Measurements from ENCODE around the gene RACK1. TPM values are rescaled to one million over a fixed set of nuclear protein-coding genes. Genes with fewer than 3 reads are reported as not detected.

RACK1 gene
- total RNA-seq, 1 experiment from 2014 or later: 4,541 TPM

DNA sequence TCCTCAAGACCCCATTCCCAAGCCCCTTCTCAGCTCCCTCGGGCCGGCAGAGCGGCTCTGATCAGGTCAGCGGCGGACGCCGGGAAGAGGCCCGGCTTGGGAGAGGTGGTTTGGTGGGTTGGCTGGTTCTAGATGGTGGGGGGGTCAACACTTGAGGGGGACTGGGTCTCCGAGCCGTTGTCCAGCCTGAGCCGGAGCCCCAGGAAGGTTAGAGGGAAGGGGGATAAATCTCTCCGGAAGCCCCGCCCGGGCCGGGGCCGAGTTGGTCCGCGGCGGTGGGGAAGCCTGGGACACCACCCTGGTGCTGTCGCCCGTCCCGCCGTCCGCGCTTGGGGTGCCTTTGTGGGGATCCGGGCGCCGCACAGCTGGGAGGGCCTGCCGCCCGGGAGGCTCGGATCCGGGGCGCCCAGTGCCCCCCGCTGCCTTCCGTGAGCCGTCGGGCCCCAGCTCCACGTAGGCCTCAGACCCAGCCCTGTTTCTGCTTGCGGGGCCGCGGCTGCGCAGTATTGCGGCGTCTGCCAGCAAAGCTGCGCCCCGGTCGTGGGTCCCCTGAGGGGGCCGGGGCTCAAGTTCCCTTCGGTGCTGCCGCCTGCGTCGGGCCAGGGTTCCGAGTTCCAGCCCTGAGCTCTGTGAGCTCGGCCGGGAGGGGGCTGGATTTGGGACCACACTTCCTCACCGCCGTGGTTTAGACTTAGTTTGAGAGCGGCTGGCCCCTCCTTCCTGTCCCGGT is 17.8 kb upstream of the RACK1 start:
- in situ Hi-C loops (cut with HindIII; ENCODE audit: low pct_unique_long_range_greater_than_20kb, low sequenced_read_pairs): no loop called here

DNA sequence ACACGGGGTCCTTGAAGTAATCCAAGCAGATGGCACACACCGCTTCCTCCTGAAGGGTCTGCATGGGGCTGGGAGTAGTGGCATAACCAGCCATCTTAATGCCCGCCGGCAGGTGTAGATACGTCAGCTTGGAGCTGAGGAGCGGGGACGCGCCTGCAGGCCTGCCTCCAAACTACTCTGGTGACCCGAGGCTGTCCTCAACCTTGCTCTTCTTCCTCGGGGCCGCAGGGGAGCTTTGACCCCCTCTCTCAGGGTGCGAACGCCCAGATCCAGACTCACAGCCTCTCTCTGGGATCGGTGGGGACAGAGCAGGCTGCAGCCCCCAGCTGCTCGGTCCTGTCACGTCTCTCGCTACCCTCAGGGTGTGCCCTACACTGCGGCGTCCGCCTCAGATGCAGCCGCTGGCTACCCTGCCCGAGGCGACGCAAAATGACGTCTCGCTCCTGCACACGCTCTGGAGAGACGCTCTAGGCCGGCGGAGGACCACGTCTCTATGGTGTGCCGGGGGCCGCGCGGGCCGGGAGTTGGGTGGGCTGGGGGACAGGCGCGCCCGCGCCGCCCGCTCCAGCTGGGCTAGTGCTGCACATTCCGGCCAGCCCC is 17.1 kb upstream of the RACK1 start, which contains the start of gene TRIM52:
TSS of gene TRIM52 (minus strand) at position 424 of the 600 bp plus-strand sequence. CDS start at position 94, 330 bp downstream.
- in situ Hi-C loops (cut with HindIII; ENCODE audit: low pct_unique_long_range_greater_than_20kb, low sequenced_read_pairs): no loop called here
- peak; percentile 91 for DNase-seq (ENCODE audit: low read depth)

More for the DNA sequence above, 17.8 kb upstream of the RACK1 start:
- DNase-seq (ENCODE audit: low read depth): no peak

DNA sequence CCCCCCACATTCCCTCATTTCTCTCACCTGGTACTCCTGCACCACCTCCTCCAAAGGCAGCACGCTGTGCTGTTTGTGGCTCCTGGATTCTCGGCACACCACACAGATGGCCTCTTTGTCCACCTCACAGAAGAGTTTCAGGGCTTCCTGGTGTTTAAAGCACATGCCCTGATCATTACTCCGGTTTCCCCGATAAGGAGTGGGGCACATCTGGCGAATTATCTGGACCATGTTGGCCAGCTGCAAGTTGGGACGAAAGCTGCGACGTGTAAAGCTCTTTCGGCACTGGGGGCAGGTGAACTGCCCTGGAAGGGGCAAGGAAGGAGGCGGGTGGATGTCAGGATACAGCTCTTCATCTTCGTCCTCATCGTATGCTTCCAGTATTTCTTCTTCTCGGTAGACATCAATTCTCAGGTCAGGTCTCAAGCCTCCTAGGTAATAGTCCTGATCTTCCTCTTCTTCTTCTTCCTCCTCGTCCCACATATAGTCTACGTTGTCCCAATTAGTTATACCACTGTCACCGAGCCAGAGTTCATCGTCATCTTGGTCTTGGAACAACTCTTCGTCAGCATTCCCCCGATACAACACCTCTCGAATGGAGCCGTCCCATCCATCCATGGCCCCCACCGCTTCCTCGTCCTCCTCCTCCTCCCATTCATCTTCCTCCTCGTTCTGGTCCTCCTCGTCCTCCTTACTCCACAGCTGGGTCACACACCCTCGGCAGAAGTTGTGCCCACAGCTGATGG is 16.4 kb upstream of the RACK1 start:
- peak; percentile 22 for DNase-seq (ENCODE audit: low read depth)
- in situ Hi-C loops (cut with HindIII; ENCODE audit: low pct_unique_long_range_greater_than_20kb, low sequenced_read_pairs): no loop called here

DNA sequence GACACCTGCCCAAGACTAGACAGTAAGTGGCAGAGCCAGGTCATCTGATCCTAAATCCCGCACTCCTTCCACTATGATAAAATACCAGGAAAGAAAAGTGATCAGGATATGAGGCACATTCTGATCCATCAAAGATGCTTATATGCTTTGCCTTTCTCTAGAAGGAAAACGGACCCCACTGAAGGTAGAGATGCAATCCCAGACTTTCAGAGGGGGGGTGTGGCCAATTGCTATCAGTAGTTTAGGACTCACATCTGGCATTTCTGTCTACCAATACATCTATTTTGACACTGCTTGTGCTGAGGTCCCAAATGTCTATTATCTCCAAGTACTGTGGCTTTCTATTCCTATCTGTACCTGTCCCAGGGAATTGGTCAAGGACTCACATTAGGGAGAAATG is 15.6 kb upstream of the RACK1 start:
- DNase-seq (ENCODE audit: low read depth): no peak
- in situ Hi-C loops (cut with HindIII; ENCODE audit: low pct_unique_long_range_greater_than_20kb, low sequenced_read_pairs): no loop called here

DNA sequence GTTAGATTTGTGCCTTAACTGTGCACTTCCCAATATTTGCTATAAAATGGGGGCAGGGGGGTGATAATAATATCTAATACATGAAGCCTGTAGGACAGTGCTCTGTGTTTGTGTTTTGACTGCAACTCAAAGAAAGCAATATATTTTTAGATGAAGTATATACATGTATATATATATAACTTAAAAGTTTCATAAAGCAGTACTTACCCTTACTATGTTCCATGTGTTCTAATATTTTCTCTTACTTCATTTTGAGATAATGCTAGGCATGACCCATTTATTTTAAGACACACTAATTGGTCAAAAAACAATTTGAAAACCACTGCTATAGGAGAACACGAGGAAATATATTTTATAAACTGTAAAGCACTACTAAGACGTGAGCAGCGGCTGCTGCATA is 14.9 kb upstream of the RACK1 start:
- no peak for DNase-seq (ENCODE audit: low read depth)
- in situ Hi-C loops (cut with HindIII; ENCODE audit: low pct_unique_long_range_greater_than_20kb, low sequenced_read_pairs): no loop called here

DNA sequence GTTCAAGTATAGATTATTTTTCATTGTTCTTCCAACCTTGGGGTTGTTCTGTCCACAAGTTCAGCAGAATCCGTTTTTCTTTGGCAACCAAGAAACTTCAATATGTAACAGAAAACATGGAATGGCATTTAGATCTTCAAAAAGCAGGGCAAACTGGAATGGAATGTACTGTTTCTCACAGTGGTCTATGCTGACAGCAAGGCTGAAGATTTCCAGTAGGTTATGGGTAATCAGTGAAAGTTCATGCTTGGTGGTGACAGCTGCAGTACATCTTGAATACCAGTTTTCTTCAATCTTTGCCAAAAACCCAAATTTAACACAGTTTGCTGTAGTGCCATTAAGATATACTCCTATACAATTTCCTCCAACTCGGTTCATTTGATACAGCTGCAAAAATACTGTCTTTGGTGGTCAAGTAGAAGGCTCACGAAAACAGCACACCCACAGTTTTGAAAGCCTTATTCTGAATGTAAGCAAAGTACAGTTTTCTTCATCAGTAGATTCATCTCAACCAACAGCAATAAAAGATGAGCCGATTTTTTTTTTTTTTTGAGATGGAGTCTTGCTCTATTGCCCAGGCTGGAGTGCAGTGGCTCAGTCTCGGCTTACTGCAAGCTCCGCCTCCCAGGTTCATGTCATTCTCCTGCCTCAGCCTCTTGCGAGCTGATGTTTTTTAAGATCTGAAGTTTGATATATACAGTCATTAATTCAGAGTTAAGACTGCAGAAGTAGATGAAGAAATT is 12.3 kb upstream of the RACK1 start:
- in situ Hi-C loops (cut with HindIII; ENCODE audit: low pct_unique_long_range_greater_than_20kb, low sequenced_read_pairs): no loop called here
- no peak for DNase-seq (ENCODE audit: low read depth)

DNA sequence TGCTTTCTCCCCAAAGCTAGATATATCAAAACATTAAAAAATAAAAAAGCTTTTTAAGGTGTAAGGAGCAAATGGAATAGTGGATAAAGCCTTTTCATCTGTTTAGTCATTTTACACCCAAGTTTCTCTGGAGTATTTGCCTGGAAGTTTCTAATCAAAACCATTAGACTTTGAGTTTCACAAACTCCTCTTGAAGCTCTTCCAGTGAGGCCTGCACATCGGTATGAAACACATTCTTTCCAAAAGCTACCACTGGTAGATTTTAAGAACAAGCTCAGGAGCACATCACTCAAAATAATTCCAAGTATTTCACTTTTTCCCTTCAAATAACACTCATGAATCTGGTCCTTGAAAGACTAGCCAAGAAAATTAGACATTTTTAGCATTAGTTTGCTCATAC is 11.6 kb upstream of the RACK1 start:
- in situ Hi-C loops (cut with HindIII; ENCODE audit: low pct_unique_long_range_greater_than_20kb, low sequenced_read_pairs): no loop called here
- no peak for DNase-seq (ENCODE audit: low read depth)

DNA sequence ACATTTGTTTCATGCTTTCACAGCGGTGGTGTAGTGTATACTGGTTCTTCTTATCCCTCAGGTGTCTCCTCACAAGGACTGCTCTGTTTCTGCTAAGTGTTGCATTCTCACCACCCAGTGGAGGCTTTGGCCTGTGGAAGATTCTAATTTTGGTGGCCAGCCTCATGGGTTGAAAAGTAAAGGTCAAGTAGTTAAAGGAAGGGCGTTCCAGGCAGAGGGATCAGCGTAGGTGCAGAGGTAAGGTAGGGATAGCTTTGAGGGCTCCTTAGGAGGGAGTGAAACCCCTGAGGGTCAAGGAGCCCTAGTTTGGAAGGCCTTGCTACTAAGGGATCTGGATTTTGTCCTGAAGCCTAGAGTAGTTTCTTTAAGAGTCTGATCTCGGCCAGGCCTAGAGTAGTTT is 4.6 kb upstream of the RACK1 start:
- no peak for DNase-seq (ENCODE audit: low read depth)
- in situ Hi-C loops (cut with HindIII; ENCODE audit: low pct_unique_long_range_greater_than_20kb, low sequenced_read_pairs): no loop called here

DNA sequence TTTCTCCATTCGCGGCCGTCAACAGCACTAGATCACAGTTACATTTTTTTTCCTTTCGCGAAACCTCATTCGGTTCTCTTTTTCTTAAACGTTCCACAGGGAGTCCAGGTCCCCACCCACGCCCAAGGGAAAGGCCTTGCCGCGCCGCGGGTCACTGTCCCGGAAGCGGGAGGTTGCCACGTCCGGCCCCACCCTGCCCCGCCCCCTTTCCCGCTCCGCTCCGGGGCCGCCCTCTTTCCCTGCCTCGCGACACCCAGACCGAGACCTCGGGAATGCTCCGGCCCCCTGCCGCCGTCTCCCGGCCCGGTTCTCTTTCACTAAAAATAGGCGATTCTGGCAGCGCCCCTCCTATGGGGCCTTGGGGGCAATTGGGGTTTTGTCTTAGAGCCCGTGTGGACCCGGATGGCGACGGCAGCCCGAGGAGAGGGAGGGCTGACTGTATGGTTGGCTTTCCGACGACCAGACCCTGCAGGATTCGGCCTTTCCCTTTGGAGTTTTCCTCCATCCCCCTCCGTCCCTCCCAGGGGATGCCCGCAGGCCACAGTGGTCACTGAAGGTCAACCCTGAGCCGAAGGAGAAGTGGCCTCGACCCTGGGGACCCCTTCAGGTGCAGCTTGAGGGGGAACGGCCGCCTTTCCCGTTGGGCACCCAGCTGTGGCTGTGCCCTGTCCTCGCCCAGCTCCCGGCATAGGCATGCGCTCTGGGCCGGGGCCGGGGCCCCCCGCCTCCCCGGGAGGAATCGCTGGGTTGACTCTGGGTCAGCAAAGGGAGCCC is 2.8 kb upstream of the RACK1 start:
- DNase-seq (ENCODE audit: low read depth): peak; percentile 89
- in situ Hi-C loops (cut with HindIII; ENCODE audit: low pct_unique_long_range_greater_than_20kb, low sequenced_read_pairs): no loop called here

DNA sequence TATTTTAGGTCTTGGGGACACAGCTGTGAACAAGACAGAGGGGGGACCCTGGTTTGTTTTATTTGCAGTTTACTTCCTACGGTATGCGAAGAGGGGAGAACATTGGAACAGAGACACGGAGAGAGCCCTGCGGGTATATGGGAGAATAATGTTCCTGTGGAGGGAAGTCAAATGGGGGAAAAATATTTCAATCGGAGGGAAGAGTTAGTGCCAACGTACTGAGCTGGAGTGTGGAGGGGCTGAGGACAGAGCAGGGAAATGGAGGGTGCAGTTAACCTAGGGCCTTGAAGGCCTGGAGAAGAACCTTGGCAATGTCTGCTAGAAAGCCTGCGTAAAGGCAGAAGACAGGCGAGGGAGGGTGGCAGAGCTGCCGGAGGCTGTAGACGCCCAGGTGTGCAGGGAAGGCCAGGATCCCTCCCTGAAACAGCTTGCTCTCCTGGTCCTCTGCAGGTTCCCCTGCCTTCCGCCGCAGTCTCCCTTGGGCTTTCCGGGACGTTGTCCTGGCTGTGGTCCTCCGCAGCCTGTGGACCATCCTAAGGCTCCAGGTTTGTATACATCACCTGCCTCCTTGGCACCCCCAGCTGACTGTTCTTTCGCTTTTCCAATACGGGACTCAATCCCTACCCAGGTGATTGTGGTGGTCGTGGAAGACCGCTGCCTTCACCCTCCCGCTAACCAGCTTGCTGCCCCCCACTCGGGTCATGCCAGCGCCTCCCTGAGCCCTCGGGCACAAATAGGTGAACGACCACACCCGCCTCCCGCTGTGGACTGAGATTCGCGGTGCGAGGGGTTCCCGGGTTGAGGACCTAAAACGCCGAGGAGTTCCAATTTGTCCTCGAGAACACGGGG is 1.9 kb upstream of the RACK1 start:
- DNase-seq (ENCODE audit: low read depth): no peak
- in situ Hi-C loops (cut with HindIII; ENCODE audit: low pct_unique_long_range_greater_than_20kb, low sequenced_read_pairs): no loop called here

DNA sequence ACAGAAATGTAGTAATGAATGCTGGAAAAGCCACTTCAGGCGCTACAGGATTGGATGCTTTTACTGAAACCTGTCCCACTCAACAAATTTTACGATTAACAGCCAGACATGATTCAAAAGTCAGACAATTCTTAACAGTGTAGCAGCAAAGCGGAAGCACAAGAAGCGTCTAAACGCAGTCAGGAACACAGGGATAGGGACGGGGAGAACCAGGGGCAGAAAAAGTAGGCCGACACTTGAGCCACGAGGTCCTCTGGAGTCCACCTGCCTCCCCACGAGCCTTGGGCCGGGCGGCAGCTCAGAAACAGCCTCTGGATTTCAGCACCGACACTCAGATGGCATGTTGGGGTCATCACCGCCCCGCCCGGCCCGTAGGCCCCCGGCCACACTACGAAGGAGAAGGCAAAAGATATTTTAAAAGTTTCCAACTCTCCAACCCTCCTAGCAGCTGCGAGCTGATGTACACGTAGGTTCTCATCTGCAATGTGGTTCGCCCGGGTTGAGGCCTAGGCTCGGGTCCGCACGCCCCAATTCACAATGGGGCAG is 615 bp downstream of the RACK1 start:
- peak; percentile 26 for DNase-seq (ENCODE audit: low read depth)
- in situ Hi-C loops (cut with HindIII; ENCODE audit: low pct_unique_long_range_greater_than_20kb, low sequenced_read_pairs): no loop called here

DNA sequence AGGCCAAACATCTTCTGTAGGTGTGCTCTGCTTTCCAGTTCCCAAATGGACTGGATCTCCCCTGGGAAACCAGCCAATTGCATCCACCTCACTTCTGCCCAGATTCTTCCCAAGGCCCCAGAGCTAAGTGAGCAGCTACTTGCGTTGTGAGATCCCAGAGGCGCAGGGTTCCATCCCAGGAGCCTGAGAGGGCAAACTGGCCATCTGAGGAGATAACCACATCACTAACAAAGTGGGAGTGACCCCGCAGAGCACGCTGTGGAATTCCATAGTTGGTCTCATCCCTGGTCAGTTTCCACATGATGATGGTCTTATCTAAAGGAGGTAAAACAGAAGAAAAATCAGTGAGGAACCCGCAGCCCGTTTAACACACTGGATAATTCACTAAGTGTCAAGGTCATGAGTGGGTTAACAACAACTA is 1.7 kb downstream of the RACK1 start:
- DNase-seq (ENCODE audit: low read depth): no peak
- in situ Hi-C loops (cut with HindIII; ENCODE audit: low pct_unique_long_range_greater_than_20kb, low sequenced_read_pairs): no loop called here

DNA sequence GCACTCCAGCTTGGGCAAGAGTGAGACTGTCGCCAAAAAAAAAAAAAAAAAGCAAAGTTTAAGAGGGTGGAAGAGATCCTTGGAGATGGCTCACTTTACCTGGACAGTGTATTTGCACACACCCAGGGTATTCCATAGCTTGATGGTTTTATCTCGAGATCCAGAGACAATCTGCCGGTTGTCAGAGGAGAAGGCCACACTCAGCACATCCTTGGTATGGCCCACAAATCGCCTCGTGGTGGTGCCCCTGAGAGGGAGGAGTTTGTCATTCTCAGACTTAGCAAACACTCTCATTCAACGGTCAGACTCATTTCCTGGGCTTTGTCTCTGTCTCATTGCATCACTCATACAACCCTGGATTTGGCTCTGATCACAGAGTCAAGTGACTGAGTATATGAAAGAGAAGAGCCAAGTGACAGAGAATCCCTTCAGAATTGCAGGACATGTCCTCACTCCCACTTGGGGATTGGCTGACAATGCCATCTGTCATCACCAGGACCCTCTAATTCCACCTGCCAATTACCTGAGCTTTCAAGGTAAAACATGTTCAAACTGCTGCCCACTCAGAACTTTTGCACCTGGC is 2.2 kb downstream of the RACK1 start:
- peak; percentile 64 for DNase-seq (ENCODE audit: low read depth)
- in situ Hi-C loops (cut with HindIII; ENCODE audit: low pct_unique_long_range_greater_than_20kb, low sequenced_read_pairs): no loop called here

DNA sequence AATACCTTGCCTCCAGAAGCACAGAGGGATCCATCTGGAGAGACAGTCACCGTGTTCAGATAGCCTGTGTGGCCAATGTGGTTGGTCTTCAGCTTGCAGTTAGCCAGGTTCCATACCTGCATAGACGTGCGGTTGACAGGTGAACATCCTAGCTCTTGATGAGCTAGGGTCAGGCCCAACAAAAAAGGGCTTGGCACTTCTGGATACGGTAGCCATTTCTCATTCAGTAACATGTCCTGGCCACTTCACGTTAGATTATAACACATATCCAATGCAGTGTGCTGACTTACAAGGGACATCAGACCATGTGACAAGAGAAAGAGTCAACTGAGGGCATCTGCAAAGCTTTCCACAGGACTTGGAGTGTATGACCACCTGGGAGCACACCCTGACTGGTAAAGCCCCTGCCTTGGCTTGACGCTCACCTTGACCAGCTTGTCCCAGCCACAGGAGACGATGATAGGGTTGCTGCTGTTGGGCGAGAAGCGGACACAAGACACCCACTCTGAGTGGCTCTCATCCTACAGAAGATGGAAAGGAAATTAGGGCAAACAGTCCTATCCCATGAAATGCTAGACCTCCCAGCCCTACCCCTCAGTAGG is 4.5 kb downstream of the RACK1 start:
- DNase-seq (ENCODE audit: low read depth): no peak
- in situ Hi-C loops (cut with HindIII; ENCODE audit: low pct_unique_long_range_greater_than_20kb, low sequenced_read_pairs): no loop called here

DNA sequence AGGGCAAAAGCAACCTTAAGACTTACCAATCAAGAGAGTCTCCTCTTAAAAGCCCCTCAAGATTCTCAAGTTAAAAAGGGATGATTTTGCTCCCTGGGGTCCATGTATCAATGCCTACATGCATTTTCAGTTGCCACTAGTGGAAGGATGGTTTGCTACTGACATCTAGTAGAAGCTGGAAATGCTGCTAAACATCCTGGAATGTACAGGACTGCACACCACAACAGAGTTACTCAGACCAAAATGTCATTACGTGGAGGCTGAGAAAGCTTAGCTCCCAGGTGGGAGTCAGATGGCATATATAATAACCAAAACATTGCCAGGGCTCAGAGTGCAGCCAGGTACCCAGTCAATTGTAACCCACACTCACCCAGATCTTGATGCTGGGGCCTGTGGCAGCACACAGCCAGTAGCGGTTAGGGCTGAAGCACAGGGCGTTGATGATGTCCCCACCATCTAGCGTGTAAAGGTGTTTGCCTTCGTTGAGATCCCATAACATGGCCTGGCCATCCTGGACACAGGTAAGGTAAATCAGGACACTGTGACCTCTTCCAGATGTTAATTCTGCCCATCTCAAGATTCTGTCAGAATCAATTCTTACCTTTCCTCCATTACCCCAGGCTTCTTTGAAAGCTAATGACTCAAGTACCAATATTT is 5.8 kb downstream of the RACK1 start:
- in situ Hi-C loops (cut with HindIII; ENCODE audit: low pct_unique_long_range_greater_than_20kb, low sequenced_read_pairs): no loop called here
- DNase-seq (ENCODE audit: low read depth): no peak
